Measurements from ENCODE around the gene BLTP2.
"Not testable (repeated sequence)": the region's sequence is repeated elsewhere in the genome, so short reads cannot be mapped to it uniquely, and the experiment has no call there.

BLTP2 gene

DNA sequence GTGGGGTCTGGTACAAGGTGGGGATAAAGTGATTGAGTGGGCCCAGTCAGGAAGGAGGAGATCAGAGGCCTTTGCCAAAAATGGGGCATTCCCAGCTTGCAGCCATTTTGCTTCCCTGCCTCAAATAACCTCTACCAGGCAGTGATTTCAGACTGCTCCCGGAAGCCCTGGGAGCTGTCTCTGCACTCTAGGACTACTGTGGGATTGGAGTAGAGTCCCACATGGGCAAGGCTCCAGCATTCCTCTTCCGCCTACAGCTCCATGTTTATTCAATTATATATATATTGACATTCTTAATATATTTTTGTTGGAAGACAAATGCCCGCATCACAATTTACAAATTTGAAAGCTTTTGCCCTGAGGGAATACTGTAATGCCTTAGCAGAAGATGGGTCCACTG is 30.5 kb upstream of the BLTP2 start:
- peaks cover 86% of the 10 kb centered on the region for H3K36me3 ChIP-seq (ENCODE audit: insufficient read depth, low read length)
- TF ChIP-seq EZH2 (IDR thresholded peaks at IDR 0.05) (no peak), POLR2AphosphoS5 (IDR thresholded peaks at IDR 0.05; ENCODE audit: borderline replicate concordance, low read depth, low read length) (no peak), FOXP2 (optimal IDR thresholded peaks at IDR 0.05; ENCODE audit: control extremely low read depth, extremely low read length, insufficient read depth) (no peak)
- H3K27ac ChIP-seq = no peak overlapping the region
- no peak for DNase-seq (ENCODE audit: low read depth, low spot score)
- no peaks in the 10 kb centered on the region for H3K9me3 ChIP-seq (ENCODE audit: low read depth, low read length)
- H3K9ac ChIP-seq (ENCODE audit: insufficient read length) = no peak overlapping the region
- no peak overlapping the region for H3K4me3 ChIP-seq

GRCh38 chr17:28669918-28670317 is 25.0 kb upstream of the BLTP2 start:
- no peak overlapping the region for H3K27ac ChIP-seq
- TF ChIP-seq POLR2AphosphoS5 (IDR thresholded peaks at IDR 0.05; ENCODE audit: borderline replicate concordance, low read depth, low read length) (no peak), EZH2 (IDR thresholded peaks at IDR 0.05) (no peak), FOXP2 (optimal IDR thresholded peaks at IDR 0.05; ENCODE audit: control extremely low read depth, extremely low read length, insufficient read depth) (no peak)
- no peak overlapping the region for H3K4me3 ChIP-seq
- no peak for DNase-seq (ENCODE audit: low read depth, low spot score)
- H3K9me3 ChIP-seq (ENCODE audit: low read depth, low read length) = no peaks in the 10 kb centered on the region
- no peak overlapping the region for H3K9ac ChIP-seq (ENCODE audit: insufficient read length)
- peaks cover 79% of the 10 kb centered on the region for H3K36me3 ChIP-seq (ENCODE audit: insufficient read depth, low read length)

DNA sequence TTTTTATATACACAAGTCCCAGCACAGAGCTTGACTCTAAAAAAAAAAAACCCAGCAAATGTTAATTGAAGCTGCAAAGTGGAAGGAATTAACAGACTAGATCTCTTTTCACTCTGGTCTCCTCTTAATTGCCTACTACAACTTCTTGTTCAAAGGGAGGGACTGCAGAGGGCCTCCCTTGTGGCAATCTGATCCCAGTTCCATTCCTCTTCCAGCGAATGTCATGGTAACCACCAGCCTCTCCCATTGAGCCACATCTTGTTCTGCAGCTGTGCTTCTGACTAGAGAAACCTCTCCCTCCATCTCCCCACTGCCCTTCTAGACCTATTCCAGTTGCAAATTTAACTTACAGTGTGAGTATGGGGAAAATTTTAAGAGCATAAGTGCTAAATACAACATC is 22.9 kb upstream of the BLTP2 start:
- Histone ChIP-seq H3K27ac (no peak overlapping the region; the same call in 1 of the 2 replicates), H3K36me3 (ENCODE audit: insufficient read depth, low read length) (peaks cover 63% of the 10 kb centered on the region), H3K9ac (ENCODE audit: insufficient read length) (no peak overlapping the region), H3K9me3 (ENCODE audit: low read depth, low read length) (no peaks in the 10 kb centered on the region), H3K4me3 (no peak overlapping the region)
- DNase-seq (ENCODE audit: low read depth, low spot score) = no peak
- TF ChIP-seq POLR2AphosphoS5 (IDR thresholded peaks at IDR 0.05; ENCODE audit: borderline replicate concordance, low read depth, low read length) (no peak), EZH2 (IDR thresholded peaks at IDR 0.05) (no peak), FOXP2 (optimal IDR thresholded peaks at IDR 0.05; ENCODE audit: control extremely low read depth, extremely low read length, insufficient read depth) (no peak)

GRCh38 chr17:28665994-28666393 is 21.0 kb upstream of the BLTP2 start:
- TF ChIP-seq FOXP2 (optimal IDR thresholded peaks at IDR 0.05; ENCODE audit: control extremely low read depth, extremely low read length, insufficient read depth) (no peak), POLR2AphosphoS5 (IDR thresholded peaks at IDR 0.05; ENCODE audit: borderline replicate concordance, low read depth, low read length) (no peak), EZH2 (IDR thresholded peaks at IDR 0.05) (no peak)
- DNase-seq (ENCODE audit: low read depth, low spot score) = no peak
- Histone ChIP-seq H3K27ac (no peak overlapping the region), H3K36me3 (ENCODE audit: insufficient read depth, low read length) (peaks cover 44% of the 10 kb centered on the region), H3K4me3 (no peak overlapping the region), H3K9ac (ENCODE audit: insufficient read length) (no peak overlapping the region), H3K9me3 (ENCODE audit: low read depth, low read length) (no peaks in the 10 kb centered on the region)

- no peak overlapping the region; the same call in 1 of the 2 replicates for H3K4me3 ChIP-seq
- no peak overlapping the region for H3K27ac ChIP-seq
- peaks cover 33% of the 10 kb centered on the region for H3K36me3 ChIP-seq (ENCODE audit: insufficient read depth, low read length)
- TF ChIP-seq FOXP2 (optimal IDR thresholded peaks at IDR 0.05; ENCODE audit: control extremely low read depth, extremely low read length, insufficient read depth) = no peak
- no peak for TF ChIP-seq POLR2AphosphoS5 (IDR thresholded peaks at IDR 0.05; ENCODE audit: borderline replicate concordance, low read depth, low read length)
- H3K9me3 ChIP-seq (ENCODE audit: low read depth, low read length) = no peaks in the 10 kb centered on the region
- no peak overlapping the region for H3K9ac ChIP-seq (ENCODE audit: insufficient read length)
- DNase-seq (ENCODE audit: low read depth, low spot score) = no peak
These were observed 18.8 kb upstream of the BLTP2 start for GRCh38 chr17:28663723-28664122.

DNA sequence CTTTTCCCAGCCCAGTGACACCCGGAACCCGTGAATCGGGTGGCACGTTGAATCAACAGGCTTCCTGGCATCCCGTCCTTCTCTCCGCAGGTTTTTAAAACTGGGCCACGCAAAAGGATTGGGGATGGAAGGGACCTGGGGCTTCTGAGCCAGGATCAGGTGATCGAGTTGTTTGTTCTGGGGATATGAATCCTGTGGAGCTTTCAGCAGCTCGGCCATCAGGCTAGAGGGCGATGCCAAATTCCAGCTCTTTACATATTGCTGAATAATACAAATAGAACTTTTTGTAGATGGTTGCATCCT is 17.5 kb upstream of the BLTP2 start:
- H3K9ac ChIP-seq (ENCODE audit: insufficient read length) = peak overlapping the region; percentile 91
- H3K4me3 ChIP-seq = peak overlapping the region; percentile 84
- no peaks in the 10 kb centered on the region for H3K9me3 ChIP-seq (ENCODE audit: low read depth, low read length)
- H3K36me3 ChIP-seq (ENCODE audit: insufficient read depth, low read length) = peaks cover 25% of the 10 kb centered on the region
- DNase-seq (ENCODE audit: low read depth, low spot score) = no peak
- peak overlapping the region; percentile 93 for H3K27ac ChIP-seq
- TF ChIP-seq POLR2AphosphoS5 (IDR thresholded peaks at IDR 0.05; ENCODE audit: borderline replicate concordance, low read depth, low read length) (no peak), EZH2 (IDR thresholded peaks at IDR 0.05) (no peak), FOXP2 (optimal IDR thresholded peaks at IDR 0.05; ENCODE audit: control extremely low read depth, extremely low read length, insufficient read depth) (no peak)

DNA sequence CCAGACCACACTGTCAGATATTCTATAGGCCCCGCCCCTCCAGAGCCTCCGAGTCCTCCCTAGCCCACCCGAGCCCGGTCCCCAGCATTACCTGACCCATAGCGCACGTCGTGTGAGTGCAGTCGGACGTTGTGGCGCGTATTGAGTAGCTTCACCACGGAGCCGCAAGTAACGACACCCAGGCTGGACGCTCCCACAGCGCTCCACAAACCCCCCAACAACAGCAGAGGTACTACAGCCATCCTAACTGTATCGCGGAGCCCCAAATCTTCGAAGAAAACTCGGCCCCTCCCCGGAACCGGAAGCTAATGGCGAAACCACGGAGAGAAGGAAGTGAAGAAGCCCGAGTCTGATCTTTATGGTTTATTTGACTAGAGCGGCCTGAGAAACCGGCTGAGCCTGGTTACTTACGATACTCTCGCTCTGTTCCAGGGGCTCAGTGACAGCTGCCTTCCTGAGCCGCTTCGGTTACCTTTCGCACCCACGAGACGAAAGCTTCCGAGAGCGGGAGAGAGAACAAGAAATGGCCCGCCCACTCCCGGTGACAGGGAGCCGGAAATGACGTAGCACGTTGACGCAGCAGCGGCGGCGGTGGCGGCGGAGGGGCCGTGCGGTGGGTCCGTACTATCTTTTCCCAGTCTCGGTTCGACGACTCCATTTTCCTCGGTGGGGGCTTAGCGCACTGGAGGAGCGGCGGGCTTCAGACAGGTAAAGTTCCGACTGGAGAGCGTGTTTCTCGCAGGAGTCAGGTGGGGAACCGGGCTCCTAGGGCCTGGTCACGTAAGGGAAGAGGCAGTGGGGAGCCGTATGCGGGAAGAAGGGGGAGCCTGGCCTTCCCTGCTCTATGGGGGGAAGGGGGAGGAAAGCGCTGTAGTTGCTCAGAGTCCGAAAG is 16.9 kb upstream of the BLTP2 start, which contains the start of the genes SDF2 and SUPT6H:
Gene SDF2, minus strand, starts transcription at position 272 of the 892 bp plus-strand sequence. Its CDS starts 30 bp downstream, at position 242.
Gene SUPT6H, plus strand, starts transcription at position 571 of the 892 bp plus-strand sequence. CDS start 11,197 bp downstream, outside the sequence.
- peak within 1 kb of the TSS; percentile 91 for H3K9ac ChIP-seq (ENCODE audit: insufficient read length)
- peak within 1 kb of the TSS; percentile 93 for H3K27ac ChIP-seq
- no peaks in the 10 kb centered on the region for H3K9me3 ChIP-seq (ENCODE audit: low read depth, low read length)
- no peak for TF ChIP-seq EZH2 (IDR thresholded peaks at IDR 0.05)
- peak; percentile 93 for TF ChIP-seq POLR2AphosphoS5 (IDR thresholded peaks at IDR 0.05; ENCODE audit: borderline replicate concordance, low read depth, low read length)
- peak within 1 kb of the TSS; percentile 84 for H3K4me3 ChIP-seq
- peaks cover 25% of the 10 kb centered on the region for H3K36me3 ChIP-seq (ENCODE audit: insufficient read depth, low read length)
- DNase-seq (ENCODE audit: low read depth, low spot score) = peak; percentile 50

DNA sequence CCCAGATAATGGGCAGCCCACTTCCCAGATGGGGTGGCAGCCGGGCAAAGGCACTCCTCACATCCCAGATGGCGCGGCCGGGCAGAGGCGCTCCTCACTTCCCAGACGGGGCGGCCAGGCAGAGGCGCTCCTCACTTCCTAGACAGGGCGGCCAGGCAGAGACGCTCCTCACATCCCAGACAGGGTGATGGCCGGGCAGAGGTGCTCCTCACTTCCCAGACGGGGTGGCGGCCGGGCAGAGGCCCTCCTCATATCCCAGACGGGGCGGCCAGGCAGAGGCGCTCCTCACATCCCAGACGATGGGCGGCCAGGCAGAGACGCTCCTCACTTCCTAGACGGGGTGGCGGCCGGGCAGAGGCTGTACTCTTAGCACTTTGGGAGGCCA is 14.5 kb upstream of the BLTP2 start:
- H3K36me3 ChIP-seq (ENCODE audit: insufficient read depth, low read length); H3K9me3 ChIP-seq (ENCODE audit: low read depth, low read length); DNase-seq (ENCODE audit: low read depth, low spot score); H3K4me3 ChIP-seq; H3K9ac ChIP-seq (ENCODE audit: insufficient read length); H3K27ac ChIP-seq: not testable (repeated sequence)

GRCh38 chr17:28658766-28659496 is 14.0 kb upstream of the BLTP2 start:
- not testable (repeated sequence) for H3K36me3 ChIP-seq (ENCODE audit: insufficient read depth, low read length); H3K9ac ChIP-seq (ENCODE audit: insufficient read length); H3K9me3 ChIP-seq (ENCODE audit: low read depth, low read length); DNase-seq (ENCODE audit: low read depth, low spot score); H3K27ac ChIP-seq; H3K4me3 ChIP-seq

DNA sequence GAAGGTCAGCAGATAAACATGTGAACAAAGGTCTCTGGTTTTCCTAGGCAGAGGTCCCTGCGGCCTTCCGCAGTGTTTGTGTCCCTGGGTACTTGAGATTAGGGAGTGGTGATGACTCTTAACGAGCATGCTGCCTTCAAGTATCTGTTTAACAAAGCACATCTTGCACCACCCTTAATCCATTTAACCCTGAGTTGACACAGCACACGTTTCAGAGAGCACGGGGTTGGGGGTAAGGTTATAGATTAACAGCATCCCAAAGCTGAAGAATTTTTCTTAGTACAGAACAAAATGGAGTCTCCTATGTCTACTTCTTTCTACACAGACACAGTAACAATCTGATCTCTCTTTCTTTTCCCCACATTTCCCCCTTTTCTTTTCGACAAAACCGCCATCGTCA is 13.4 kb upstream of the BLTP2 start:
- H3K36me3 ChIP-seq (ENCODE audit: insufficient read depth, low read length); H3K27ac ChIP-seq; DNase-seq (ENCODE audit: low read depth, low spot score); H3K9ac ChIP-seq (ENCODE audit: insufficient read length); H3K9me3 ChIP-seq (ENCODE audit: low read depth, low read length); H3K4me3 ChIP-seq: not testable (repeated sequence)

Measured in SK-N-MC (cell line).